Skeletal muscle satellite cell (primary cell): ENCODE results near the gene MMD.

Source experiments
- H3K27me3 ChIP-seq: 2 replicates; pipeline ENCODE4 v1.7.0; 2013; ENCODE audit warnings: low read length; ENCODE audit not compliant: control insufficient read depth, insufficient read depth
- H3K36me3 ChIP-seq: 2 replicates; pipeline ENCODE4 v1.7.0; 2013; ENCODE audit warnings: mild to moderate bottlenecking, control low read depth, low read length; ENCODE audit not compliant: insufficient read depth
- H3K4me1 ChIP-seq: 2 replicates; pipeline ENCODE4 v1.7.0; 2013; ENCODE audit warnings: low read length; ENCODE audit not compliant: control insufficient read depth, insufficient read depth
- H3K4me2 ChIP-seq: 2 replicates; pipeline ENCODE4 v1.7.0; 2013; ENCODE audit warnings: mild to moderate bottlenecking, low read length
- H3K4me3 ChIP-seq: 2 replicates; pipeline ENCODE4 v1.7.0; 2013; ENCODE audit warnings: low read length
- H3K9ac ChIP-seq: 2 replicates; pipeline ENCODE4 v1.7.0; 2013; ENCODE audit warnings: mild to moderate bottlenecking, low read depth, low read length, moderate library complexity
- H3K9me3 ChIP-seq: replicated peaks from 2 replicates; pipeline ENCODE4 v1.7.0; 2013; ENCODE audit warnings: mild to moderate bottlenecking, control low read depth, low read length

The MMD gene

DNA sequence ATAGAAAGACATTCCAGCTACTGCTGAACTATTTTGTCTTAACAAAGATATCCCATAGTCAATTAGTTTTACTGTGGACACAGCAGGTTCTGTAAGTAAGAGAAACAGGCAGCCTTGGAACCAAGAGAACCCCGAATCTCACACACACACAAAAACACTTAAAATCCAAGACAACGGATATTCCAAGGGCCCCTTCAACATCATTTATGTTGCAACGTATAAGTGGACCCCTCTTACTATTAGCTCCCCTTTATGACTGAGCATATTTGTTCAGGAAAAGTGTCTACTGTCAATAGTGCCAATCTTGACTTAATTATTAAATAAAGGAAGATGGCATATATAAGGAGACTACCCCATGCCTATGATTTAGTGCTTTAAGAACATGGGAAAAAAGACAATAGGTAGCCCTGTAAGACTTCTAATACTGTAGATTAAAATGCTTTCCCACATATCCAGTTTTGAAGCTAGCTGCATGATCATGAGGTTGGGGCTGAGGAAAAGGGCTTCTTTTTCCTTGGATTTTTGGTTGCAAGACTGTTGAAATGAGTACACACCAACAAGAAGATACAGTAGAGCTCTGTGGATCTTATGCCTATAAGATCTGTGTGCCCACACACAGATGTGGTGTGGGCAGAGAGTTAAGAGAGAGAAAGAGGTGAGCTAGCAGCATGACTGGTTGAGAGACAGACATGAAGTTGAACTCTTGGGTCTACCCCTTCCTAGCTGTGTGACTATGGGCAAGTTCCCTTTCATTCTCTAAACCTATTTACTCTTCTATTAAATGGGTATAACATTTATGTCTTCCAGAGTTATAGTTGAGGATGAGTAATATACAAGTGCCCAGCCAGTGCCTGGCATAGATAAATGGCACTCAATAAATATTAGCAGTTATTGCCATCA, 3.0 kb downstream of the MMD start:
- H3K4me3 ChIP-seq = no peak overlapping the region
- H3K4me1 ChIP-seq = peaks cover 5% of the 10 kb centered on the region
- H3K36me3 ChIP-seq = peaks cover 4% of the 10 kb centered on the region
- no peak overlapping the region for H3K4me2 ChIP-seq
- H3K27me3 ChIP-seq = peaks cover 4% of the 10 kb centered on the region
- H3K9me3 ChIP-seq = no peaks in the 10 kb centered on the region
- no peak overlapping the region for H3K9ac ChIP-seq

DNA sequence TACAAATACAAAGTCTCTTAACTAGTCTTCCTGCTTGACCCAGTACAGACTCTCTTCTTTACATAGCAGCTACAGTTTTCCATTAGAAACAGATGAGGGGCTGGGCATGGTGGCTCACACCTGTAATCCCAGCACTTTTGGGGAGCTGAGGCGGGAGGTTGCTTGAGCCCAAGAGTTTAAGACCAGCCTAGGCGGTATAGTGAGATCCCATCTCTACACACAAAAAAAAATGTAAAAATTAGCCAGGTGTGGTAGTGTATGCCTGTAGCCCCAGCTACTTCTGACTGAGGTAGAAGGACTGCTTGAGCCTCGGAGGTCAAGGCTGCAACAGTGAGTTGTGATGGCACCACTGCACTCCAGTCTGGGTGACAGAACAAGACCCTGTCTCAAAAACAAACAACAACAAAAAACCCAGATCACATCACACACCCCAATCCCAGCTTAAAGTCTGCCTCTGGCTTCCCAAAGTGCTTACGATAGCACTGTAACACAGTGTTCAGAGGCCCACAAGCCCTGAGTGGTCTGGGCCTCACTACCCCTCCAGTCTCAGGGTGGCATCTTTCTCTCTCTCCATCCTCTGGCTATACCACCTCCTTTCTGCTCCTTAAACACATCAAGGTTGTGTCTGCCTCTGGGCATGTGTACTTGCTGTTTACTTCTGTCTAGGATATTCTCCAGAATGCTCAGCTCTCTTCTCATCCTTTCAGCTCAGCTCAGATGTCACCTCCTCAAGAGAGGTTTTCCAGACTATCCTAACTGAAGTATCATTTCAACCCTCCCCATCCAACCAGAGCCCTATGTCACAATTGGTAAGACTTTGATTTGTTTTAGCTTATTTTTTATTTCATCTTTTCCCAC, 4.0 kb downstream of the MMD start:
- Histone ChIP-seq H3K36me3 (peaks cover 11% of the 10 kb centered on the region), H3K4me1 (peaks cover 5% of the 10 kb centered on the region), H3K4me3 (no peak overlapping the region), H3K27me3 (no peaks in the 10 kb centered on the region), H3K9ac (no peak overlapping the region), H3K9me3 (no peaks in the 10 kb centered on the region), H3K4me2 (no peak overlapping the region)

DNA sequence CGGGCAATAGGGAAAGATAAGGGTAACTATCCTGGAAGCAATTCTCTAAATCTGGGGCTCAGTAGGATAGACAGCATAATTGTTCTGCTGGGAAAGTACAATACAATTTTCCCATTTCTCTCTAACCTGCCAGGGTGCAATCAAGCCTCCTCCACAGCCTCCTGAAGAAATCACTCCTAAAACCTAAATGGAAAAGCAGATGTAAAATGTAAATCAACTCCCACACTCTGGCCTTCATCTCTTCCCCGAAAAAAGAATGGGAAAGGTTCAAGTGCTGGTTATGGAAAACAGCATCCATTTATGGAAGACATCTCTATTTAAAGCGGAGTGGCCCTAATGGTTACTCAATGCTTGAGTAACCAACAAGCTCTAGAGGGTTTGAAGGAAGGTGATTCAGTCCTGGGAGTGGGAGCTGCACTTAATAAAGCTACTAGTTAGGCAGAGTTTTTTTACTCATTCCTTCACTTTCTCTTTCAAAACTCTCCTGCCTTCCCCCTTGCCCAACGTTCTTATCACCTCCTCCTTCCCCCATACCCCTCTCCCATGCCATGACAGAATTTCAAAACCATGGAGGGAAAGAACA, 5.1 kb downstream of the MMD start:
- H3K4me3 ChIP-seq = no peak overlapping the region

DNA sequence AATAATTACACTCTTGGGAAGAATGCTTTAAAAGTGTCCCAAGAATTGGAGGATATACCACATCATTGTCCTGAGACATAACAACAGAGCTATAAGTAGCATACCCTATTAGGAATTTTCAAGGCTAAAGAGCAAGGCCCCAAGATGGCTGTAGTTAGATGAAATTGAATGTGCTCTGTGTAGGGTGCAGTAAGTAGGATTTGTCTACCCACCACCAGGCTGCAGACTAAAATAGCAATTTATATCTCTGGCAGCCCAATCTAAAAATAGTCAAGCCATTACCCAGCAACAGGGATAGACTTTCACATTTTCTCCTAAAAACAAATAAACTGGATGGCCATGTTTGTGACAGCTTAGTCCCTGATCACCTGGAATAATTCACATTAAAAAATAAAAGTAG, 5.6 kb downstream of the MMD start:
- Histone ChIP-seq H3K9me3 (no peaks in the 10 kb centered on the region), H3K36me3 (peaks cover 25% of the 10 kb centered on the region), H3K4me1 (no peaks in the 10 kb centered on the region), H3K9ac (no peak overlapping the region), H3K27me3 (no peaks in the 10 kb centered on the region), H3K4me2 (no peak overlapping the region), H3K4me3 (no peak overlapping the region)

More for the DNA sequence above, 5.1 kb downstream of the MMD start:
- H3K9ac ChIP-seq = no peak overlapping the region
- H3K4me2 ChIP-seq = peak overlapping the region; percentile 9
- H3K4me1 ChIP-seq = no peaks in the 10 kb centered on the region
- no peaks in the 10 kb centered on the region for H3K9me3 ChIP-seq
- peaks cover 19% of the 10 kb centered on the region for H3K36me3 ChIP-seq
- H3K27me3 ChIP-seq = no peaks in the 10 kb centered on the region

DNA sequence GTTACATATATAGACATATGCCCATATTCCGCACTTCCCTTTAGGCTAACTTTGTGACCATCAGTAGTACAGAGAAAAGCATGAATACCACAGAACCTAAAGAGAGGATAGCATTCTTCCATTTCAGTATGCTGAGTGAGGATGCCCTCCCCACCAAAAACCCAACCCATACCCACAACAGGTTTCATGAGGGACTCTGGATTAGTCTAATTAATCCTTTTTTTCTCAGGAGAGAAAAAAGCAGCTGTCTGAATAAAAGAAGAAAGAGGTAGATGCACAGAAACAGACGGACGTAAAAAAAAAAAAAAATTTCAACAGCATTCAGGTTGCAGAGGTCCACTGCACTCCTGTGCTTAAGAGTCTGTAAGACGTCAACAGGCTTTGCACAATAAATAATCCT, 6.7 kb downstream of the MMD start:
- H3K9me3 ChIP-seq = no peaks in the 10 kb centered on the region
- no peak overlapping the region for H3K4me3 ChIP-seq
- H3K9ac ChIP-seq = no peak overlapping the region
- H3K36me3 ChIP-seq = peaks cover 35% of the 10 kb centered on the region
- H3K4me1 ChIP-seq = no peaks in the 10 kb centered on the region
- no peak overlapping the region for H3K4me2 ChIP-seq
- no peaks in the 10 kb centered on the region for H3K27me3 ChIP-seq

DNA sequence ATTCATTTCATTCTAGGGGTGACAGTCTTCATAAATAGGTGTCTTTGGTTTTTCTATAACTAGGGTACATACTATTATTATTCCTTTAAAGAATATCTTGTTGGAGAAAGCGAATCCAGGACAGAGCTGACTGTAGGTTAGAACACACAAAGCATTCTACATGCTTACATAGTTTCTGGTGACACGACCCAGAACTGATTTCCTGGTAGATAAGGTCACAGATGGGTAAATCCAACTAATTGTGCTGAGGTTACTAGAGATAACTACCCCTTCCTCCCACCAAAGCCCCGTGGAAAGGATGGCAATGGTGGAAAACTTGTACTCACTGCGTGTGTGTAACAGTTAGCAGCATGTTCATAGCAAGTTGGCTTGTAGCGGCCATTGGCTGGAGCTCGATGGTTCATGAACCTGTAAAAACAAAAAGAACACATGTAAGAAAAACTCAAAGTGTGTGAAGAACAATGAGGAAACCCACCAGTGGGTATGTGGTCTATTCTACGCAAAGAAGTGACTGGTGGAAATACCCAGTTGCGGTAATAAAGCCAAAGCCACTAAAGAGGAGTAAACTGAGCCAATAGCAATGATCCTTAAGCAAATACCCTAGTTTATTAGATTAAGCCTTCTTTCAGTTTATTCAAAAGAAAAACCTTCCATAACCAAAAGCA, 7.7 kb downstream of the MMD start:
- Histone ChIP-seq H3K4me3 (no peak overlapping the region), H3K9ac (no peak overlapping the region), H3K4me2 (no peak overlapping the region), H3K4me1 (no peaks in the 10 kb centered on the region), H3K27me3 (no peaks in the 10 kb centered on the region), H3K9me3 (no peaks in the 10 kb centered on the region), H3K36me3 (peaks cover 45% of the 10 kb centered on the region)

DNA sequence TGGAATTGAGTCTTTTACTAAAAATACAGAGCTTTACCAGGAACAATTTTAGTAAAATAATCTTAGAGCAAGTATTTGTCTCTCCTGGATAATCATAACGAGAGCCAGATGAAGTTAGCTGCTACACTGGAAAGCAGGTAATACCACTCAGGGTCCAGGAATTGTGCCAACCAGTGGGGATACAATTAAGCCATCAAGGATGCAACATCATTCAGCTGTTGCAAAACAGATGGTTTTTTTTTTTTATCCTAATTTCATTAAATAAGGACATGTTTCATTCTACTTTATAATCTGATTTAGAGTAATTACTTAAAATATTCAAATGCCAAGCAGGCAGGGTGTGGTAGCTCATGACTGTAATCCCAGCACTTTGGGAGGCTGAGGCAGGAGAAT, 10.2 kb downstream of the MMD start:
- peaks cover 60% of the 10 kb centered on the region for H3K36me3 ChIP-seq
- no peak overlapping the region for H3K4me3 ChIP-seq

DNA sequence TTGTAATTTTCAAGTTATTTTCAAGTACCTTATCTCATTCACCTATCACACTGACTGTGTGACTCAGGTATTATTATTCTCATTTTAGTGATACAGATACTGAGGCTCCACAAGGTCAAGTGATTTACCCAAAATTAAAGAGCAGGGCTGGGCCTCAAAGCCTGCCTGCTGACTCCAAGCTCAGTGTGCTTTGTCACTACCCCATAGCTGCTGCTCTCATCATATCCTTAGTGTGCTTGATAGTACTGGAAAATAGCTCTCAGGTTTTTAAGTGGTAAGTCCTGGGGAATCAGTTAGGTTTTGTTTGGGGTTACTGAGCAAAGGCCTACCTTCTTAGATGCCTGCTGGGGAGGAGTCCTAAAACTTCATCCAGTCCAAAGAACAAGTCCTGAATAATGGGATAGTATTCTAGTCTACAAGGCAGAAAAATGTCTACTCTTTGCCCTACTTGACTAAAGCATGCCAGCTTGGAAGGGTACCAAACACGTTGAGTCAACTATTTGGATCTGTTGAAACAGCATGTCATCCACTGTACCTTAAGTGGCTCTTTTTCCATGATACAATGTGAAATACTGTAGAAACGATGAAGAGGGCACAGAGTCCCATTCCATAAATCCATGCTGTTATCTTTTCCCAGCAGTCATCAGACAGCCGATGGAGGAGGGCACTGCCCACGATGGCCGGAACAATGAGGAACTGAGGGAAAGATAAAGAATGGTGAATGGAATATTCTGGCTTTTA, 10.7 kb downstream of the MMD start:
- no peak overlapping the region for H3K4me3 ChIP-seq
- H3K9me3 ChIP-seq = no peaks in the 10 kb centered on the region
- H3K4me1 ChIP-seq = no peaks in the 10 kb centered on the region
- no peak overlapping the region for H3K9ac ChIP-seq
- no peaks in the 10 kb centered on the region for H3K27me3 ChIP-seq
- H3K36me3 ChIP-seq = peaks cover 60% of the 10 kb centered on the region
- H3K4me2 ChIP-seq = no peak overlapping the region

More for the DNA sequence above, 10.2 kb downstream of the MMD start:
- Histone ChIP-seq H3K9ac (no peak overlapping the region), H3K27me3 (no peaks in the 10 kb centered on the region), H3K4me2 (no peak overlapping the region), H3K9me3 (no peaks in the 10 kb centered on the region), H3K4me1 (no peaks in the 10 kb centered on the region)

DNA sequence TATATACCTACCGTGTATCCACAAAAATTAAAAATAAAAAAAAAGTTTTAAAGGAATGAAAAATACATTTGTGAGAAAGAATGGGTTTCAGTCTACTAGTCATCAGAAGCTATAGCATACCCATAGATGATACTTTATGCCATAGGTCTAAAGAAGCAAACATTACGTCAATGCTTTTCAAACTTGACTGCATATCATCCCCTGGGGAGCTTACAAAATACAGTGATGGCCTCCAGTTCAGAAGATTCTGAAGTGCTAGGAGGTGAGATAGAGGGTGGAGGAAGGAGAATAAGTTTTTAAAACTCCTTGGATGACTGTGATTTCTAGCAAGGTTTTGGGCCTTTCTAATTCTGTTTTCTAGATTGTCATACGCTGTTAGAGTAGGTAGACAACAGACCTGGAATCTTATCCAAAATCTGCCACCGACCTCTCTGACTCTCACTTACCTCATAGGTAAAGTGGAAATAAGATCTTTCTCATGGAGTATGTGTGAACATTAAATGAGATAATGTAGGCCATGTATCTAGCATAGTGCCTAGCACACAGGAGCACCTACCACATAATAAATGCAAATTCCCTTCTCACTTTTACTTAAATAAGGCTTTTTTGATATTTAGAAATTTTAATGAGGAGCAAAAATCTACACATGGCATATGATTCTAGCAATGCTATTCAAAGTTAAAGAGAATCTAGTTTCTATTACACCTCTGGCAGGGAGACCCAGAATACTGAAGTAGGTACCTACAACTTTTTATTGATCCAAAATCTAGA, 12.4 kb downstream of the MMD start:
- H3K9ac ChIP-seq = no peak overlapping the region
- H3K4me3 ChIP-seq = no peak overlapping the region
- H3K9me3 ChIP-seq = no peaks in the 10 kb centered on the region
- H3K27me3 ChIP-seq = no peaks in the 10 kb centered on the region
- H3K4me2 ChIP-seq = no peak overlapping the region
- peaks cover 64% of the 10 kb centered on the region for H3K36me3 ChIP-seq
- H3K4me1 ChIP-seq = no peaks in the 10 kb centered on the region
